Natural killer cell (primary cell): ENCODE measurements around the gene EPHB1. TPM values are rescaled to one million over a fixed set of nuclear protein-coding genes. Genes with fewer than 3 reads are reported as not detected.

Experiments used
- ATAC-seq, 3 donors: fragments of 150-1000 bp in 2 of 3; fragments of 200-7000 bp in 1 of 3; cut with Tn5 transposase; 1 replicate in 1 of 3; 2 replicates in 2 of 3; pipeline ENCODE4 v1.10.0; 2021; ENCODE audit warnings: mild to moderate bottlenecking in 2 of 3, moderate library complexity in 2 of 3
- DNase-seq, 2 donors: peaks; one replicate each; pipeline versions ENCODE4 v3.0.0 to v3.0.0-alpha.2; 2013 to 2021; ENCODE audit warnings: mixed read lengths in 1 of 2
- H3K27ac ChIP-seq: one replicate; pipeline ENCODE4 v1.5.1; 2013; ENCODE audit warnings: mild to moderate bottlenecking, low read length
- H3K27me3 ChIP-seq: one replicate; pipeline ENCODE4 v1.6.1; 2013; ENCODE audit warnings: low read length; ENCODE audit not compliant: control insufficient read depth, insufficient read depth
- H3K36me3 ChIP-seq: one replicate; pipeline ENCODE4 v1.6.1; 2013; ENCODE audit warnings: low read length; ENCODE audit not compliant: control insufficient read depth, insufficient read depth
- H3K4me1 ChIP-seq: one replicate; pipeline ENCODE4 v1.6.1; 2013; ENCODE audit warnings: low read length; ENCODE audit not compliant: control insufficient read depth, insufficient read depth
- H3K4me3 ChIP-seq: one replicate; pipeline ENCODE4 v1.5.1; 2013; ENCODE audit warnings: low read length
- H3K9me3 ChIP-seq: one replicate; pipeline ENCODE4 v1.6.1; 2013; ENCODE audit warnings: low read length; ENCODE audit not compliant: control insufficient read depth, insufficient read depth
- H3K27ac Mint-ChIP-seq, 2 donors: one replicate each; pipeline ENCODE4 v1.8.0; 2022; ENCODE audit warnings: mild to moderate bottlenecking in 2 of 2, mixed read lengths in 2 of 2, moderate library complexity in 1 of 2
- H3K27me3 Mint-ChIP-seq, 2 donors: one replicate each; pipeline ENCODE4 v1.8.0; 2022; ENCODE audit warnings: low read depth in 2 of 2, mixed read lengths in 2 of 2
- H3K36me3 Mint-ChIP-seq: one replicate; pipeline ENCODE4 v1.8.0; 2022; ENCODE audit warnings: mixed read lengths
- H3K4me1 Mint-ChIP-seq, 2 donors: one replicate each; pipeline ENCODE4 v1.8.0; 2022; ENCODE audit warnings: mixed read lengths in 2 of 2
- H3K4me3 Mint-ChIP-seq: one replicate; pipeline ENCODE4 v1.8.0; 2022; ENCODE audit warnings: mild to moderate bottlenecking, moderate library complexity, mixed read lengths
- H3K9me3 Mint-ChIP-seq, 2 donors: one replicate each; pipeline ENCODE4 v1.8.0; 2022; ENCODE audit warnings: mixed read lengths in 2 of 2
- CTCF ChIP-seq: fragments of 200-600 bp; IDR thresholded peaks from one replicate; pipeline ENCODE4 v1.8.0; 2022; ENCODE audit warnings: antibody characterized with exemption
- WGBS: methylation state at CpG from one replicate; pipeline ENCODE4 v1.1.7; 2013; ENCODE audit warnings: missing lambda C conversion rate; ENCODE audit not compliant: insufficient coverage; 5-methylcytosine and 5-hydroxymethylcytosine counted together
- intact Hi-C: fragments of 100-400 bp; cut with micrococcal nuclease; formaldehyde crosslinking; loops from one replicate; pipeline ENCODE4 v1.14.2; 2022
- total RNA-seq, 4 donors: library from RNA; stranded (reverse); fragments of 120-200 nt in 1 of 4; gene quantifications; one replicate each; pipeline versions ENCODE4 v1.2.3 to v1.2.4, GENCODE V29; 2013 to 2022

The EPHB1 gene
- total RNA-seq, 3 donors from 2014 or later (not counting 1 experiment from before 2014, with no cell fraction given) = 0.60 TPM; not detected in 2

DNA sequence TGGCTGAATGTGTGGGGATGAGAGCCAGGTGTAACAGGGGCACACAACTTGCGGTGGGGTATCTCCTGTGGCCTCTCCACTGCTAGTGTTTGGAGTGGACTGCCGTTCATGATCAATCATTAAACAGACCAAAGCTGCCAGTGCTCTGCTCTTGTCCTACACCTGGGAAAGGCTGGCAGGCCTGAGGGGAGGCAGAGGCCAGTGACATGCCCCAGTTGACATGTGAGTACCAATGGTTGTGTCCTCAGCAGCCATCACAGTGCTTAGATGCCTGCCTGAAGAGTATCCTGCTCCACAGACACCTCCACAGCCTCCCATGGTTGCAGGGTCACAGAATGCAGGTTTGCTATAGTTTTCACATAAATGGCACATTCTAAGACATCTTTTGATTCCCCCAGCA lies 348.4 kb downstream of the EPHB1 start:
- Histone ChIP-seq H3K27me3 (no peaks in the 10 kb centered on the region), H3K36me3 (no peaks in the 10 kb centered on the region), H3K27ac (no peak overlapping the region), H3K9me3 (no peaks in the 10 kb centered on the region), H3K4me1 (no peaks in the 10 kb centered on the region), H3K4me3 (no peak overlapping the region)
- WGBS = 87% methylated on average over 2 of the region's 2 CpGs
- intact Hi-C loops = no loop called here
- Mint-ChIP-seq H3K4me1 (no peaks in the 10 kb centered on the region), H3K27me3 (no peaks in the 10 kb centered on the region), H3K27ac (no peak overlapping the region), H3K36me3 (no peaks in the 10 kb centered on the region), H3K4me3 (no peak overlapping the region), H3K9me3 (peaks cover 3 to 6% of the 10 kb centered on the region in 2 donors)
- no peak for TF ChIP-seq CTCF
- ATAC-seq (no peak), DNase-seq (no peak)

- intact Hi-C loops = no loop called here
- Mint-ChIP-seq H3K9me3 (peaks cover 3 to 6% of the 10 kb centered on the region in 2 donors), H3K27me3 (no peaks in the 10 kb centered on the region), H3K4me1 (no peaks in the 10 kb centered on the region), H3K4me3 (no peak overlapping the region), H3K27ac (no peak overlapping the region), H3K36me3 (no peaks in the 10 kb centered on the region)
- Histone ChIP-seq H3K36me3 (no peaks in the 10 kb centered on the region), H3K4me1 (no peaks in the 10 kb centered on the region), H3K9me3 (no peaks in the 10 kb centered on the region), H3K4me3 (no peak overlapping the region), H3K27ac (no peak overlapping the region), H3K27me3 (no peaks in the 10 kb centered on the region)
- DNase-seq (no peak), ATAC-seq (no peak)
- WGBS = 84% methylated on average over 3 of the region's 3 CpGs
- no peak for TF ChIP-seq CTCF
Measured at GRCh38 chr3:135145581-135145980, 350.5 kb downstream of the EPHB1 start.

- Histone ChIP-seq H3K4me1 (no peaks in the 10 kb centered on the region), H3K36me3 (no peaks in the 10 kb centered on the region), H3K27me3 (no peaks in the 10 kb centered on the region), H3K4me3 (no peak overlapping the region), H3K9me3 (no peaks in the 10 kb centered on the region), H3K27ac (no peak overlapping the region)
- H3K36me3 Mint-ChIP-seq = no peaks in the 10 kb centered on the region
- no peak for DNase-seq
- intact Hi-C loops = no loop called here
- 71% methylated on average over 2 of the region's 3 CpGs for WGBS
- ATAC-seq = no peak
- no peaks in the 10 kb centered on the region for H3K27me3 Mint-ChIP-seq
- TF ChIP-seq CTCF = no peak
- H3K27ac Mint-ChIP-seq = no peak overlapping the region
- no peak overlapping the region for H3K4me3 Mint-ChIP-seq
- H3K9me3 Mint-ChIP-seq = peaks cover under 1 to 4% of the 10 kb centered on the region in 2 donors
- no peaks in the 10 kb centered on the region for H3K4me1 Mint-ChIP-seq
Measured at GRCh38 chr3:135147657-135148056, 352.6 kb downstream of the EPHB1 start.

- peaks cover 0 to 3% of the 10 kb centered on the region in 2 donors for H3K9me3 Mint-ChIP-seq
- WGBS = 64% methylated on average over 4 of the region's 4 CpGs
- no peak overlapping the region for H3K4me3 Mint-ChIP-seq
- no peak overlapping the region for H3K27ac Mint-ChIP-seq
- ATAC-seq = no peak
- no peaks in the 10 kb centered on the region for H3K4me1 Mint-ChIP-seq
- no peaks in the 10 kb centered on the region for H3K36me3 ChIP-seq
- H3K27ac ChIP-seq = no peak overlapping the region
- no peaks in the 10 kb centered on the region for H3K27me3 Mint-ChIP-seq
- H3K4me1 ChIP-seq = no peaks in the 10 kb centered on the region
- H3K36me3 Mint-ChIP-seq = no peaks in the 10 kb centered on the region
- H3K27me3 ChIP-seq = no peaks in the 10 kb centered on the region
- TF ChIP-seq CTCF = no peak
- H3K9me3 ChIP-seq = no peaks in the 10 kb centered on the region
- no peak overlapping the region for H3K4me3 ChIP-seq
- DNase-seq = no peak
- intact Hi-C loops = no loop called here
Measured at GRCh38 chr3:135148398-135149020, 353.4 kb downstream of the EPHB1 start.
